Activated T-cell treated with anti-CD3 and anti-CD28 coated beads, Interleukin-2, amount 50 U/mL, for 24 hours (primary cell): Measurements from ENCODE around the gene TPPP3.
"Not testable (repeated sequence)": the region's sequence is repeated elsewhere in the genome, so short reads cannot be mapped to it uniquely, and the experiment has no call there.

Source experiments
- DNase-seq: peaks from one replicate; pipeline ENCODE4 v3.0.0-alpha.2; 2020
- H3K27ac Mint-ChIP-seq: 2 replicates; pipeline ENCODE4 v1.8.0; 2020; ENCODE audit warnings: mild to moderate bottlenecking, mixed read lengths
- H3K27me3 Mint-ChIP-seq: 2 replicates; pipeline ENCODE4 v1.8.0; 2020; ENCODE audit warnings: mixed read lengths
- H3K36me3 Mint-ChIP-seq: 2 replicates; pipeline ENCODE4 v1.8.0; 2020; ENCODE audit warnings: low read depth, mixed read lengths
- H3K4me1 Mint-ChIP-seq: 2 replicates; pipeline ENCODE4 v1.8.0; 2020; ENCODE audit warnings: low read depth, mixed read lengths
- H3K4me3 Mint-ChIP-seq: 2 replicates; pipeline ENCODE4 v1.8.0; 2020; ENCODE audit warnings: mild to moderate bottlenecking, moderate library complexity, mixed read lengths
- H3K9me3 Mint-ChIP-seq: 2 replicates; pipeline ENCODE4 v1.8.0; 2020; ENCODE audit warnings: mixed read lengths

The TPPP3 gene

DNA sequence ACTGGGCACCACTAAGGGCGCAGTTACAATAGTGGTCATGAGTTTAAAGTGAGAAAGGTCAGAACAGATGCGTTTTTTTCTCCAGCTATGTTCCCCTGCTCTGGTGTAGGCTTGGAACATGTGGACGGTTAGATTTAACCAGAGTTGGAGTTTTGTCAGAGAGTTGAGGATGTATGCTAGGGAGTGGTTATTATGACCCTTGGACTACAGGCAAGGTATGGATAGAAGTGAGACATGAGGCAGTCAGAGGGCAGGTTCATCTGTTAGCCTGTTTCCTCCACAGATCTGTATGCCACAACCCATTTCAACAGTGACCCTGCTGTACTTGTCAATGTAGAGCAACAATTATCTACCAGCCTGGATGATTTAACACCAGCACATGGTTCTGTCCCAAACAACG is 22.6 kb downstream of the TPPP3 start:
- H3K27me3 Mint-ChIP-seq: peaks cover 1% of the 10 kb centered on the region
- H3K27ac Mint-ChIP-seq: no peak overlapping the region
- DNase-seq: no peak
- H3K9me3 Mint-ChIP-seq: no peaks in the 10 kb centered on the region
- H3K4me1 Mint-ChIP-seq: peaks cover 2% of the 10 kb centered on the region
- no peak overlapping the region for H3K4me3 Mint-ChIP-seq
- no peaks in the 10 kb centered on the region for H3K36me3 Mint-ChIP-seq

DNA sequence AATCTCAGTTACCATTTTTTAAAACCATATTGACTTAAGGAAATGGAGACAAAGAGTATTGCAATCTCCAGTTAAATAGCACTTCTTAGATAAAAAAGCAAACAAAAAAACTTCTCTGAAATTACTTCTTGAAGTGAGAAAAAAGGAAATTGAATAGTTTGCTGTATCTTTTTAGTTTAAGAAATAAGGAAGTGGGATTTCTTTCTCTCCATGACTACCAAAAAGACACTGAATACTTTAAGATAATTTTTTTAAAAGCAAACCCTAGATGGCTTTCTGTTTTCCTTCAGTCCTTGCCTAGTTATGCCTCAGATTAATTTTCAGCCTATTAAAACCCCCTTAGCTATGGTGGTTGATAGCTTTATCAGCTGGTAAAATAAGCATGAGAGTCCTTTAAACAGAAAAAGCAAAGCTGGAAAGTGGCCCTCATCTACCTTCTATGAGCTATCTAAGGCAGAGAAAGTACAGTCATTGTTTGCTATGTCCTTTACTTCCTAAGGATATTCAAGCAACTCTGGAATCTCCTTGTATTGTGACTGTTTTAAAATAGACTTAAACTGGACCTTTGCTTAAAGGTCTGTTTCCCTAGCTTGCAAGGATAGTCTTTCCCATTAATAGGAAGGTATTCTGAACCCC is 28.6 kb downstream of the TPPP3 start:
- Mint-ChIP-seq H3K27me3 (no peaks in the 10 kb centered on the region), H3K9me3 (no peaks in the 10 kb centered on the region), H3K4me1 (peaks cover 10% of the 10 kb centered on the region), H3K4me3 (no peak overlapping the region), H3K36me3 (no peaks in the 10 kb centered on the region), H3K27ac (peak overlapping the region; percentile 24)
- DNase-seq: no peak

DNA sequence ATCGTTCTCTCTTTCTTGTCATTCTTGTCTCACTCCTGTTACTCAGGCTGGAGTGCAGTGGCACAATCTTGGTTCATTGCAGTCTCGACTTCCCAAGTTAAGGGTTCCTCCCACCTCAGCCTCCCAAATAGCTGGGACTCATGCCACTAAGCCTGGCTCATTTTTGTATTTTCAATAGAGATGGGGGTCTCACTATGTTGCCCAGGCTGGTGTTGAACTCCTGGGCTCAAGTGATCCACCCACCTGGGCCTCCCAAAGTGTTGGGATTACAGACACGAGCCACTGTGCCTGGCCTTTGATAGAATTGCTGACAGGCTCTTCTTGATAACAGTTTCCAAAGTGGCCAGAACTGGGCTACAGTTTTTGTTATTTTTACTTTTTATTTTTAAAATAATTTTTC is 32.3 kb downstream of the TPPP3 start:
- H3K9me3 Mint-ChIP-seq: no peaks in the 10 kb centered on the region
- peaks cover 6% of the 10 kb centered on the region for H3K27me3 Mint-ChIP-seq
- H3K27ac Mint-ChIP-seq: no peak overlapping the region
- no peaks in the 10 kb centered on the region for H3K36me3 Mint-ChIP-seq
- no peak overlapping the region for H3K4me3 Mint-ChIP-seq
- peaks cover 15% of the 10 kb centered on the region for H3K4me1 Mint-ChIP-seq
- no peak for DNase-seq

DNA sequence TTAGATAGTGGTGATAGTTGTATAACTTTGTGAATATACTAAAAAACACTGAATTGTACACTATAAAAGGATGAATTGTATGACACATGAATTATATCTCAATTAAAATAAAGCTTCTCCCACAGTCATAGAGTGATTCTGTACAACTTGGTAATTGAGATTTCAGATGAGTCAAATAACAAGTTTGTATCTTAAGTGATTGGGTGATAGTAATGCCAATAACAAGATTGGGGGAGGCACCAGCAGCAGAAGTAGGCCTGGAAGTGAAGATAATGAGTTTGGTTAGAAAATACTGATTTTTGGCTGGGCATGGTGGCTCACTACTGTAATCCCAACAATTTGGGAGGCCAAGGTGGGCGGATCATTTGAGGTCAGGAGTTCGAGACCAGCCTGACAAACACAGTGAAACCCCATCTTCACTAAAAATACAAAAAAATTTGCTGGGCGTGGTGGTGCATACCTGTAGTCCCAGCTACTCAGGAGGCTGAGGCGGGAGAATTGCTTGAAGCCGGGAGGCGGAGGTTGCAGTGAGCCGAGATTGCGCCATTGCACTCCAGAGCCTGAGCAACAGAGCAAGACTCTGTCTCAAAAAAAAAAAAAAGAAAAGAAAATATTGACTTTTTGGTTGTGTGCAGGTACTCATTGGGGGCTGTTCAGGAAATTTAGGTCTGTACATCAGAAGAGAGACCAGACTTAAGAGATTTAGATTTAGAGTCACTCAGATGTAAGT is 33.6 kb downstream of the TPPP3 start:
- H3K4me3 Mint-ChIP-seq, H3K4me1 Mint-ChIP-seq, H3K36me3 Mint-ChIP-seq, H3K27me3 Mint-ChIP-seq, H3K9me3 Mint-ChIP-seq, DNase-seq, H3K27ac Mint-ChIP-seq: not testable (repeated sequence)

DNA sequence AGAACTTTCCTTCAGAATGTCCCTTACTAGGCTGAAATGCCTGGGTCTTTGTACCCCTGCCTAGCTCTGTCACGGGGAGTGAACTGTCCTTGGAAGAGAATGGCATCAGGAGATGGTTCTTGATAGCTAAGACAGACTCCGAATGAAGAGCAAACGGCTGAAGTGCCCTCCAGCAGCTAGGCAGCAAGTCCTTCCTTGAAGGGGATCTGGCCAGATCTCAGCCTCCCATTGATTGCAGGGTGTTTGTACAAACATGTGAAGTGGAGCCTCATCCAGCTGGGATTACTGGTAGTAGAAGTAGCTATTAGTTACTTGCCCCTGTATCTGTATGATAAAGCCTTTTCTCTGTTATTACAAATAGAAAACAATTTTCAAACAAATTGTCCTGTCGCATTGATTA is 35.7 kb downstream of the TPPP3 start:
- Mint-ChIP-seq H3K36me3 (no peaks in the 10 kb centered on the region), H3K4me1 (peaks cover 5% of the 10 kb centered on the region), H3K4me3 (no peak overlapping the region), H3K9me3 (no peaks in the 10 kb centered on the region), H3K27me3 (peaks cover 10% of the 10 kb centered on the region), H3K27ac (no peak overlapping the region)
- DNase-seq: no peak

DNA sequence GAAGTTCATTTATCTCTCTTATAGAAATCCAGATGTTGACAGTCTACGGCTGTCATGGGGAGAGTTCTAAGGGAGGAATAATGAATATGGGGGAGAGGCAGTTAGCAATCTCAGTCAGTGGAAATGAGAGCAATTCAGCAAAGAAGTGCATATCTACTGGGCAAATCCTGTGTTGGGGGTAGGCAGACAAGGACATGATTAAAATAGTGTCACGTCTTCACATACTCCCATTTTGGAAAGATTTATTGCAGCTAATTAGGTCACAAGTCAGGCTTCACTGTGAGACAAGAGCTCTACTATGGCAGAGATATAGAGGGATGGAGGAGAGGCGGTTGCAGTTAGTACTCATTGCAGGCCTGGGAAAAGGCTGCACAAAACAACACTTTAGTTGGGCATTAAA is 36.9 kb downstream of the TPPP3 start:
- H3K27ac Mint-ChIP-seq: no peak overlapping the region
- H3K36me3 Mint-ChIP-seq: no peaks in the 10 kb centered on the region
- DNase-seq: no peak
- no peaks in the 10 kb centered on the region for H3K9me3 Mint-ChIP-seq
- H3K27me3 Mint-ChIP-seq: peaks cover 10% of the 10 kb centered on the region
- H3K4me3 Mint-ChIP-seq: no peak overlapping the region
- peaks cover 5% of the 10 kb centered on the region for H3K4me1 Mint-ChIP-seq

DNA sequence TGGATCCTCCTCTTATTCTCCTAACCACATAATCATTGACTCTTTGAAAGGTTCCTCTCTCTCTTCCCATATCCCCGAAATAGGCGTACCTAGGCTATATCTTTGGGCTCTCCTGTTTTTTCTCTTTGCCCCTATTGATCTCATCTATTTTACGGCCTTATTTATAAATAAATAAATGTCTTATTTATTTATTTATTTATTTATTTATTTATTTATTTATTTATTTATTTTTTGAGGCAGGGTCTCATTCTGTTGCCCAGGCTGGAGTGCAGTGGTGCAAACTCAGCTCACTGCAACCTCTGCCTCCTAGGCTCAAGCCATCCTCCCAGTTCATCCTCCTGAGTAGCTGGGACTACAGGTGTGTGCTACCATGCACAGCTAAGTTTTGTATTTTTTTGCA is 40.8 kb downstream of the TPPP3 start:
- DNase-seq, H3K4me3 Mint-ChIP-seq, H3K27ac Mint-ChIP-seq, H3K27me3 Mint-ChIP-seq, H3K9me3 Mint-ChIP-seq, H3K36me3 Mint-ChIP-seq, H3K4me1 Mint-ChIP-seq: not testable (repeated sequence)

DNA sequence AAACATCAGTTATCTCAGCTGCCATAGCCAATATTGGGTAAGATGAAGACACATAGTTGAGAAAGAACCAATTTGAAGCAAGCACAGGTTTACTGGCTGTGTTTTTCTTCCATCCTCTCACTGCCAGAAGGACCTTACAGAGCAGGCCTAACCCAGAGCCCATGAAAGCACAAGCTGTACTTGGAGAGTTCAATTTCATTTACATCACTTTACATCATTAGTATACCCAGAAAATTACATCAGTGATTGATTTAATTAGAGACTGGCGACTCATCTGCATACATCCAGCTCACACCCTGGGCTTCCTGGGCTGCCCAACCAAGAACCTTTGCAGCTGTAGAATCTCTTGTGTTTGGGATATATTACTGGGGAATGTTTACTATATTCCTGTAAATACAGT is 43.0 kb downstream of the TPPP3 start:
- H3K4me1 Mint-ChIP-seq: no peaks in the 10 kb centered on the region
- H3K27ac Mint-ChIP-seq: no peak overlapping the region
- H3K4me3 Mint-ChIP-seq: no peak overlapping the region
- H3K36me3 Mint-ChIP-seq: no peaks in the 10 kb centered on the region
- H3K9me3 Mint-ChIP-seq: no peaks in the 10 kb centered on the region
- no peak for DNase-seq
- H3K27me3 Mint-ChIP-seq: peaks cover 4% of the 10 kb centered on the region

DNA sequence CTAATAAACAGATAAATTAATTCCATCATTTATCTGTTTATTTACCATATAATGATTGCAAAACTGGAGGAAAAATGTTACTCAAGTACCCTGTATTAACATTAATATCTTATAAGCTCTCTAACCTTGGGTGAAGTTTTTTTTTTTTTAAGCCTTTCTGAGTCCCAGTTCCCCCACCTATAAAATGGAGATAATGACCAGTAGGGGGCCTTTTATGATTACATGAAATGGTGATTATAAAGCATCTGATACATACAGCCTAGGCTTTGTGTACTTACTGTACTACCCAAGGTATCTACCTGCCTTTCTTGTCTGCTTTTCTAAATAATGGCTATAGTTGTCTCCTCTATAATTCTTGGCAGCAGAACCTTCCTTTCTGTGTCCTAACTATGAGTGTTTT is 44.1 kb downstream of the TPPP3 start:
- H3K4me3 Mint-ChIP-seq: no peak overlapping the region
- no peaks in the 10 kb centered on the region for H3K27me3 Mint-ChIP-seq
- H3K4me1 Mint-ChIP-seq: no peaks in the 10 kb centered on the region
- DNase-seq: no peak
- H3K9me3 Mint-ChIP-seq: no peaks in the 10 kb centered on the region
- H3K27ac Mint-ChIP-seq: no peak overlapping the region
- no peaks in the 10 kb centered on the region for H3K36me3 Mint-ChIP-seq

DNA sequence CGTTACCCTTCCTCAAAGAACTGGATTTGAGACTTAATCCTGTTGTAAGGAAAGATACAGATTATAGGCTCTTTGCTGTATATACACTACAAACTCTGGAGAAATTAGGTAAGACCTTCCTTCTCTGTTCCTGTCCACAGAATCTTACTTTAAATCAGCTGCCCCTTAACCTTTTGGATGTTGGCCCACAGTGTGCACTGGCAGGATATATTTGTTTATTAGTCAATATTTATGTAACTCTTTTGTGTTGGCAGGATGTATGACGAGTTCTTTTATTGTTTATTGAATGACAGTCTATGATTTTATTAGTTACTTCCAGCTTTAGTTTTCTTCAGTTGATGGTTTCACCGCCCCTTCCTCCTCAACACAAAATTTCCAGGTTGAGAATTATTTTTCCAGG is 47.0 kb downstream of the TPPP3 start:
- DNase-seq: no peak
- no peaks in the 10 kb centered on the region for H3K9me3 Mint-ChIP-seq
- no peak overlapping the region for H3K27ac Mint-ChIP-seq
- H3K4me1 Mint-ChIP-seq: no peaks in the 10 kb centered on the region
- H3K4me3 Mint-ChIP-seq: no peak overlapping the region
- no peaks in the 10 kb centered on the region for H3K36me3 Mint-ChIP-seq
- peaks cover 4% of the 10 kb centered on the region for H3K27me3 Mint-ChIP-seq

DNA sequence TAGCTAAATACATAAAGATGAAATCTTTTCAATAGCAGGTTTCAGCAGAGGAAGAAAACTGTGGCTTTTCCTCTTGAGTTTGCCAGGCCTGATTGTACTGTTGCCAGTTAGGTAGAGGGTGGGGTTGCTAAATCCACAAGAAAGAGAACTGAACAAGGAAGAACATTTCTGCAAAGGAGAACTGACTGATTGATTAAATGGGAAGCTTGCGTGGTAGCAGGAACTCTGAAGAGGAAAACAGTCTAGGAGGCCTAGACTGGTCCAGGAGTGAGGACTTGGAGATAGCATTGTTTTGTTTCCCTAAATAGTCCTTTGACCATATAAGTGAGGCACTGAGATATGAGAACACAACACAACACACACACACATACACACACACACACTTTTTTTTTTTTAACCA is 47.9 kb downstream of the TPPP3 start:
- peaks cover 4% of the 10 kb centered on the region for H3K27me3 Mint-ChIP-seq
- H3K27ac Mint-ChIP-seq: no peak overlapping the region
- H3K36me3 Mint-ChIP-seq: no peaks in the 10 kb centered on the region
- no peaks in the 10 kb centered on the region for H3K9me3 Mint-ChIP-seq
- H3K4me1 Mint-ChIP-seq: no peaks in the 10 kb centered on the region
- no peak for DNase-seq
- no peak overlapping the region for H3K4me3 Mint-ChIP-seq

DNA sequence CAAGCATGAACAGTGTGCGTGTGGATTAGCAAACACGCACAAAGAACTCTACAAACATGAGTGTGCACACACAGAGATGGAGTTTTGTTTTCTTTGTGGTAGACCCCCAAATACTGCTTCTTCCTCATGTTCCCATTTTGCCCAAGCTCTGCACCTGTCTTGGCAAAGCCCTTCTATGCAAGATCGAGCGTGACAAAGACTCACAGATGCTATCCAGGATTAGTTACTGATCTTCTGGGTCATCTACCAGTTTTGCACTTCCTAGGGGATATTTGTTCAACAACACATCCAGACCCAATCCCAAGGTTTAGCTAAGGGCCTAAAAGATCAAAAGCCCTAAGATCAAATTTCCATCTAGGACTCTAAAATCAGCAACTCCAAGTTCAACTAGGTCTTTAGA is 50.7 kb downstream of the TPPP3 start:
- no peaks in the 10 kb centered on the region for H3K4me1 Mint-ChIP-seq
- peaks cover 12% of the 10 kb centered on the region for H3K27me3 Mint-ChIP-seq
- H3K4me3 Mint-ChIP-seq: no peak overlapping the region
- no peaks in the 10 kb centered on the region for H3K36me3 Mint-ChIP-seq
- no peaks in the 10 kb centered on the region for H3K9me3 Mint-ChIP-seq
- no peak for DNase-seq
- no peak overlapping the region for H3K27ac Mint-ChIP-seq

DNA sequence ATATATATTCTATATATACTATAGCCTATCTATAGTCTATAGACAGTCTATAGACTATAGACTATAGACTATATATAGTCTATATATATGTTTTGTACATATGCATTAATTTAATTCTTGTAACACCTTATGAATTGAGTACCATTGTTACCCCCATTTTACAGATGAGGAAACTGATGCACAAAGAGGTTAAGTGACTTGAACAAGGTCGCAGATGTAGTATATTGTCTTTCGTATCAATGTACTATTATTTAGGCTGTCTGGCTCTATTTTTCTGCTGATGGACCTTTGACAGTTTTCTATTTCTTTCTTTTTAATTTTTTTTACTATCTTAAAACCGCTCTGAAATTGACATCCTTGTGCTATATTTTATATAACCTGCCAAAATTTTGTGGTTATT is 52.0 kb downstream of the TPPP3 start:
- Mint-ChIP-seq H3K9me3 (no peaks in the 10 kb centered on the region), H3K4me3 (no peak overlapping the region), H3K27me3 (peaks cover 14% of the 10 kb centered on the region), H3K27ac (no peak overlapping the region), H3K36me3 (no peaks in the 10 kb centered on the region), H3K4me1 (no peaks in the 10 kb centered on the region)
- DNase-seq: no peak
